LNCAP (cell line): ENCODE data around the gene SIGMAR1.

ENCODE experiments used
- TF ChIP-seq, protein P1 (sequence below): fragments of 450-650 bp; IDR thresholded peaks from 2 replicates; pipeline ENCODE4 v1.5.1; 2017; ENCODE audit warnings: mild to moderate bottlenecking

Gene SIGMAR1

DNA sequence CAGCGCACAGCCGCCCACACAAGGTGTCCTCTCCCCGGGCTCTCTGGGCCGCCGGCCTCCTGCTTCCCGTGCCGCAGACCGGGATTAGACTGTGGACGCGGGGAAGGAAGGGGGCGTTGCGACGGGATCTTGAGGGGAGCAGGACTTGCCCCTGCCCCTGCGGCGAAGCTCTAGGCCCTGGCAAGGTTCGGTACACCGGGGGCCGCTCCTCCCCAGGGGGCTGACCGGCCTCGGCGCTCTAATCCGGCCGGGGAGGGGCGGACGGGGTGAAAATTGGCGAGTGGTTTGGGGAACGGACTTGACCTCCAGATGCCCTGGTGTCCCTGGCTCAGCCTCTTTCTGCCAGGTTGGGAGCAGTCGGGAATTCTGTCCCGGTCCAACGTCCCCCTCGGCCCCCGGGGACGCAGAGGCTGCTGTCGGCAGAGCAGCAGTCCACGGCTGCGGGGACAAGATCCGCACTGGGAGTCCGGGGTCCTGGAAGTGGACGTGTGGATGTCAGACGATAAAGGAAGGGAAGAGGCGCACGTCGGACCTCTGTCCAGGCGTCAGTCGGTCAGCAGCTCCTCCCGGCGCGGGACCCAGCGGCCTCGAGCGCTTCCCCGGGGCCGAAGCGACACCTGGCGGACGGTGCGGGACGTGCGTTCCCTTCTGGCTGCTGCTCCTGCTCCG, 46.2 kb downstream of the SIGMAR1 start:
- TF ChIP-seq, protein P1, sequence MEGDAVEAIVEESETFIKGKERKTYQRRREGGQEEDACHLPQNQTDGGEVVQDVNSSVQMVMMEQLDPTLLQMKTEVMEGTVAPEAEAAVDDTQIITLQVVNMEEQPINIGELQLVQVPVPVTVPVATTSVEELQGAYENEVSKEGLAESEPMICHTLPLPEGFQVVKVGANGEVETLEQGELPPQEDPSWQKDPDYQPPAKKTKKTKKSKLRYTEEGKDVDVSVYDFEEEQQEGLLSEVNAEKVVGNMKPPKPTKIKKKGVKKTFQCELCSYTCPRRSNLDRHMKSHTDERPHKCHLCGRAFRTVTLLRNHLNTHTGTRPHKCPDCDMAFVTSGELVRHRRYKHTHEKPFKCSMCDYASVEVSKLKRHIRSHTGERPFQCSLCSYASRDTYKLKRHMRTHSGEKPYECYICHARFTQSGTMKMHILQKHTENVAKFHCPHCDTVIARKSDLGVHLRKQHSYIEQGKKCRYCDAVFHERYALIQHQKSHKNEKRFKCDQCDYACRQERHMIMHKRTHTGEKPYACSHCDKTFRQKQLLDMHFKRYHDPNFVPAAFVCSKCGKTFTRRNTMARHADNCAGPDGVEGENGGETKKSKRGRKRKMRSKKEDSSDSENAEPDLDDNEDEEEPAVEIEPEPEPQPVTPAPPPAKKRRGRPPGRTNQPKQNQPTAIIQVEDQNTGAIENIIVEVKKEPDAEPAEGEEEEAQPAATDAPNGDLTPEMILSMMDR: peak; percentile 93

DNA sequence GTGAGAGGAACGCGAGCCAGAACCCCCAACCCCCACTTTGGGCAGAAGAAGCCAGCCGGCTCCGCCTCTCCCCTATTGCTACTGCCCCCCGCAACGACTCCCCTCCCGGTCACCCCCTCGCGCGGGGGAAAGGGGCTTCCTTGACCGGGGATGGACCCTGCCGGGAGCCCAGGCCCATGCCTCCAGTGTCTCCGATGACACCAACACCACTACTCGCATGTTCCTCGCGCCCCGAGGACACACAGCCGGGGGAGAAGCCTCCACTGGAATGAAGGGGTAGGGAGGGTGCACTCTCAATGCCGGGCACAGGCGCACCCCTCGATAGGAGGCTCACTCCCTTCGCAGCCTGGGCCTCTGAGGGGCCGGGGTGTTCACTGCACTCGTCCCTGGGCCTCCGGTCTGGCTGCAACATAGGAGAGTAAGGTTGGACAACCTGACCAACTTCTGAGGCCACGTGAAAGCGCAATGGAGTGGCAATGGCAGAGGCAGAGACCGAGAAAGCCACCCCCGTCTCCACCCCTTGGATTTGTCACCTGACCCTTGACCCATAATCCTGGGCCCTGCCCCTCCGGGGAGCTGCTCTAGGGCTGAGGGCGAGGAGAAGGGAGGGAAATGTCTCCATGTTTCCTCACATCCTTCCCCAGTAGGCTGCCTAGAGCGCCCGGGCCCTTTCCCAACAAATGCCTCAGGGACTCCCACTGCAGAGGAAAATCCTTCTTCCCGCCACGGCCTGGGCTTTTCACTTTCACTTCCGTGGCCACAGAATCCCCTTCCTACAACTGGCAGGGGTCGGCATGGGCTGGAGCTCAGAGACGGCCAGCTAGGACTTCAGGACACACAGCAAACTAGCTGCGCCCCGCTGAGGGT, 47.0 kb downstream of the SIGMAR1 start:
- TF ChIP-seq, protein P1: no peak

DNA sequence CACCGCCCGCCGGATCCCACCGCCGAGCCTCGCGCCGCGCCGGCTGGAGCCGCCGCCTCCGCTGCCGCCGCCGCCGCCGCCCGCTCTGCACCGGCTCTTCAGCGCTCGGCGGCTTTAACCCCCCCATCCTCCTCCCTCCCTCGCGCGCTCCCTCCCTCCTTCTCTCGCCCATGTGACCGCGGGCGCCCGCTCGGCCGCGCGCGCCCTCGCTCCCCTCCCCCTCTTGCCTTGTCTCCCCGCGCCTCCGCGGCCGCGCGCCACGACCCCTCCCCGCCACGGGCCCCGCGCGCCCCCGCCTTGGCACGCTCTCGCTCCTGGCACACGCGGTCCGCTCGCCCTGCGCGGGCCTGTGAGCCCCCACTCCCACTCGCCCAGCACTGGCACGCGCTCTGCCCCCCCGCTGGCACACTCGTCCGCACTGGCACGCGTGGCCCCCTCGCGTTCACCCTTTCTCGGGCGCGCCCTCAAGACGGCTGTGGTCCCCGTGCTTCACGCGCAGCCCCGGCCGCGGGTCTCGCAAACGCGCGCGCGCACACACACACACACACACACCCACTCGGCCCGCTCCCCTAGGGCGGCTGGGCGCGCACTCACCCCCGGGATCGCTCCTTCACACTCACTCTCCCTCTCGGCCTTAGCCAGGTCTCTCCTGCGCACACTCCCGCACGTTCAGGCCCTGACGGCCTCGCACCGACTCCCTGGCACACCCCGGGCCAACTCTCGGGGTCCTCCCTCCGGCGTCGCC, 47.8 kb downstream of the SIGMAR1 start, which contains the start of gene CNTFR:
Gene CNTFR, minus strand, starts transcription at position 89 of the 745 bp plus-strand sequence. CDS start 20,743 bp downstream, outside the sequence.
- TF ChIP-seq, protein P1: no peak

DNA sequence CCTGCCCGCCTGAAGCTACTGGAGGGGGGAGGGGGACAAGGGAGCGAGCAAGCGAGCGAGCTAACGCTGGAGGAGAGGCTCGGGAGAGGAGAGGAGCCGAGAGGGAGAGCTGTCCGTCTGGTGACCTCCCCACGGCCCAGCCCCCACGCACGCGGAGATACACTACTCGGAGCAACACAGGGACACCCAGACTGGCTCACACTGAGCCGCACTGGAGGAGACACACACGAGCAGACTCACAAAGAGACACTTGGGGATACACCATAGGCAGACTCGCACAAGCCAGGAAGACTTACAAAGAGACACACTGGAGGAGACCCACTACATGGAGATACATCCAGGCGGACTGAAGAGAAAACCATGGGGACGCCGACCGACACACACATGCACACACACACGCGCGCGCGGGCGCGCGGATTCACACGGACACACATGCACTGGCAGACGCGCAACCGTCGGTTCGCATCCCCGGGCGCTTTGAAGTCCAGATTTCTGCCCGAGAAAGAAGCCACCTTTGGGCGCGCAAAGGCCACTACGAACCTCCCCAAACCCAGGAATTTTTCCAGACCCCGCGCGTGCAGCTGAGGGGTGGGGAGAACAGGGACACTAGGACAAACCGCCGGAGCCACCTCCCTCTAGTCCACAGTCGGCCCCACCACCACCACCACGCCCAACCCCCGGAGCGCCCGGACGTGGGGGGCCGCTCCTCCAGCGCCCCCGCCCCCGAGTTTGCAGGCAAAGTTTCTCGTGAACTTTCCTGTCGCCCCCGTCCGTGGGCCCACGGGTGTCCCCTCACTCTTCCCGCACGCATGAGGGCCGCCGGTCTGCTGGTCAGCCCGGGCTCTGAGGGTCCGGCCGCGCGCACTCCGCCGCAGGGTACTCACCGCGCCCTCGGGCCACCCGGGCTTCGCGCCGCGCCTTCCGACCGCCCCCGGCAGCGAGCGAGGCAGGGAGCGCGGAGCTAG, 48.6 kb downstream of the SIGMAR1 start:
- TF ChIP-seq, protein P1: no peak

DNA sequence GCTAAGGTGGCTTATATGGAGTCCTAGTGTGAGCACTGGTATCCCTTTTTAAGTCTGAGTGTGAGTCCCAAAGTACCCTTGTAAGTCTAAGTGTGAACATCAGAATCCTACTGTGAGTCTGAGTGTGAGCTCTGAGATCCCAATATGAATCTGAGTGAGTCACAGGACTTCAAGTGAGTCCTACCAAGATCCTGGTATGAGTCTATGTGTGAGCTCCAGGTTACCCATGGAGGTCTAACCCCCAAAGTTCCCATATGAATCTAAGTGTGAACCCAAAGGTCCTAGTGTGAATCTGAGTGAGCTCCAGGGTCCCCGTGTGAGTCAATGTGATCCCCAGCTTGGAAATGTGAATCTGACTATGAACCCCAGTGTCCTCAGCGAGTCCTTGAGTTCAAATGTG, 50.3 kb downstream of the SIGMAR1 start:
- TF ChIP-seq, protein P1: no peak

DNA sequence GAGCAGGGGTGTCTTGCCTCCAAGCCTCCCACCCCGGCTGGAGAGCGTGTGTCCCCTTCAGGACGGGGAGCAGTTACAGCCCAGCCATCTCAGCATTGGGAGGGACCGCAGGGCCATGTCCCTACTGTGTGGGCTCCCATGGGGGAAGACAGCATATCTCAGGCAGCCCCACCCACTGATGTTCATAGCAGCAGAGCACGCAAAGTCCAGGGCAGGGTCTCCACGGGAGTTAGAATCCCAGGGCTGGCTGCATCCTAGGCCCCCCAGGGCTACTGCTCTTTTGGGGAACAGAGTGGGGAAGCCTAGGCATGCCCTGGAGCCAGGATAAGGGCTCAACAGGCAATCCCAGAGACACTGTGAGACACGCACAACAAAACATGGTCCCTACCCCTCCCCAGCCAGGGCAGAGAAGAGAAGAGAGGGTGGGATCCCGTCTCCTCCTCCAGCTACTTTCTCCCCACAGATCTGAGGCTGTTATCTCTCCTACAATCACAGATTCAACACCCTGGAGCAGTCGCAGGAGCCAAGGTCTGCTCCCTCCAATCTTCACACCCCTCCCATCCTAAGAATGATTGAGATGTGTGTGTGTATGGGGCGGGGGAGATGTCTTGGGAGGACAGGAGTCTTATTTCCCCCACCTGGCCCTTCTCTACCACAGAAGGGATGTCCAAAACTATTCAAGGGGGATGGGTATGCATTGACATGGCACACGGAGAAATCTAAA, 51.5 kb downstream of the SIGMAR1 start:
- TF ChIP-seq, protein P1: no peak
